NCI-H2196 treated with DMSO at 0.1 percent for 48 hours (cell line): ENCODE data around the gene LOXHD1.

ENCODE experiments used
- DNase-seq: peaks from one replicate; lab custom pipeline; 2025; ENCODE audit not compliant: unreplicated experiment; lab: John Stamatoyannopoulos, UW

The LOXHD1 gene

GRCh38 chr18:46554406-46555080, 102.5 kb downstream of the LOXHD1 start:
- no peak for DNase-seq

- DNase-seq: no peak
Observed at GRCh38 chr18:46550609-46551008, 106.4 kb downstream of the LOXHD1 start.

GRCh38 chr18:46547520-46547919, 109.5 kb downstream of the LOXHD1 start:
- no peak for DNase-seq

- no peak for DNase-seq
Observed at GRCh38 chr18:46546111-46546640, 110.8 kb downstream of the LOXHD1 start.

GRCh38 chr18:46542545-46542944, 114.5 kb downstream of the LOXHD1 start:
- DNase-seq: no peak

GRCh38 chr18:46541626-46542189, 115.3 kb downstream of the LOXHD1 start:
- no peak for DNase-seq

- no peak for DNase-seq
Observed at GRCh38 chr18:46538376-46538775, 118.6 kb downstream of the LOXHD1 start.

- DNase-seq: no peak
Observed at GRCh38 chr18:46536215-46536874, 120.7 kb downstream of the LOXHD1 start.

GRCh38 chr18:46531482-46531881, 125.5 kb downstream of the LOXHD1 start:
- DNase-seq: no peak

GRCh38 chr18:46528037-46528436, 129.0 kb downstream of the LOXHD1 start:
- no peak for DNase-seq

GRCh38 chr18:46519870-46520269, 137.2 kb downstream of the LOXHD1 start:
- DNase-seq: no peak

- DNase-seq: peak; percentile 12
Observed at GRCh38 chr18:46518438-46518837, 138.6 kb downstream of the LOXHD1 start.

- DNase-seq: no peak
Observed at GRCh38 chr18:46516555-46516954, 140.5 kb downstream of the LOXHD1 start.

GRCh38 chr18:46510386-46510785, 146.6 kb downstream of the LOXHD1 start:
- no peak for DNase-seq

- no peak for DNase-seq
Observed at GRCh38 chr18:46509530-46509929, 147.5 kb downstream of the LOXHD1 start.

- DNase-seq: no peak
Observed at GRCh38 chr18:46506974-46507586, 149.9 kb downstream of the LOXHD1 start.

- DNase-seq: no peak
Observed at GRCh38 chr18:46502444-46502843, 154.6 kb downstream of the LOXHD1 start.

GRCh38 chr18:46497129-46497528, 159.9 kb downstream of the LOXHD1 start:
- no peak for DNase-seq

GRCh38 chr18:46488471-46489213, 168.4 kb downstream of the LOXHD1 start:
- DNase-seq: no peak

- no peak for DNase-seq
Observed at GRCh38 chr18:46485675-46486194, 171.3 kb downstream of the LOXHD1 start.

- DNase-seq: no peak
Observed at GRCh38 chr18:46484971-46485370, 172.0 kb downstream of the LOXHD1 start.
